Lung (tissue), 12 donors: ENCODE measurements around the gene ADGRB2. TPM values are rescaled to one million over a fixed set of nuclear protein-coding genes. Genes with fewer than 3 reads are reported as not detected.

Experiments used
- ATAC-seq: fragments of 200-7000 bp; cut with Tn5 transposase; one replicate; pipeline ENCODE4 v1.9.1; 2020; ENCODE audit warnings: moderate number of reproducible peaks; ENCODE audit not compliant: insufficient read depth, low FRiP score
- DNase-seq, 3 donors: peaks; one replicate each; pipeline ENCODE4 v3.0.0-alpha.2; 2013 to 2017
- H3K27ac ChIP-seq, 2 donors: one replicate each; pipeline ENCODE4 v1.5.1; 2013; ENCODE audit warnings: mild to moderate bottlenecking in 2 of 2, moderate library complexity in 2 of 2, control low read depth in 1 of 2, inconsistent platforms in 1 of 2, low read depth in 1 of 2, low read length in 1 of 2
- H3K27me3 ChIP-seq, 3 donors: one replicate each; pipeline ENCODE4 v1.5.1; 2013; ENCODE audit warnings: low read length in 2 of 3; ENCODE audit not compliant: control insufficient read depth in 3 of 3, insufficient read depth in 3 of 3
- H3K36me3 ChIP-seq, 4 donors: one replicate each; pipeline ENCODE4 v1.5.1; 2013; ENCODE audit warnings: low read length in 4 of 4, mild to moderate bottlenecking in 1 of 4, moderate library complexity in 1 of 4; ENCODE audit not compliant: control insufficient read depth in 4 of 4, insufficient read depth in 4 of 4
- H3K4me1 ChIP-seq, 5 donors: one replicate each; pipeline ENCODE4 v1.5.1; 2013; ENCODE audit warnings: low read length in 5 of 5, mild to moderate bottlenecking in 2 of 5, moderate library complexity in 1 of 5; ENCODE audit not compliant: control insufficient read depth in 5 of 5, insufficient read depth in 5 of 5
- H3K4me3 ChIP-seq: one replicate; pipeline ENCODE4 v1.5.1; 2013; ENCODE audit warnings: mild to moderate bottlenecking, control low read depth, moderate library complexity
- H3K9ac ChIP-seq, 2 donors: one replicate each; pipeline ENCODE4 v1.5.1; 2013; ENCODE audit warnings: low read length in 2 of 2, control low read depth in 1 of 2; ENCODE audit not compliant: insufficient read depth in 1 of 2
- H3K9me3 ChIP-seq, 4 donors: one replicate each; pipeline ENCODE4 v1.5.1; 2013; ENCODE audit warnings: low read length in 3 of 4, mild to moderate bottlenecking in 1 of 4, moderate library complexity in 1 of 4; ENCODE audit not compliant: control insufficient read depth in 4 of 4, insufficient read depth in 3 of 4
- CTCF ChIP-seq: IDR thresholded peaks from 2 replicates; pipeline ENCODE4 v1.5.1; 2012; ENCODE audit warnings: mild to moderate bottlenecking; ENCODE audit errors: control extremely low read depth, extremely low read depth
- WGBS, 2 donors: extraction: QIAGEN DNeasy Blood & Tissue Kit; methylation state at CpG; one replicate each; pipeline ENCODE4 v1.1.7; 2013; 5-methylcytosine and 5-hydroxymethylcytosine counted together
- polyA plus RNA-seq, 2 donors: library from polyadenylated mRNA; stranded (reverse); fragments of 200-250 nt; gene quantifications; one replicate each; pipeline ENCODE4 v1.2.1, GENCODE V29; 2013
- total RNA-seq, 2 donors: library from RNA; depleted of rRNA in 1 of 2; stranded (reverse); fragments of >200 nt in 1 of 2; gene quantifications; one replicate each; pipeline ENCODE4 v1.2.1, GENCODE V29; 2014 to 2021
- donor health status: control.
- donor health status: control.
- donor health status: Bipolar disorder and iron deficiency.
- donor health status: healthy.
- donor health status: DM: yes; HTN: yes; CAD: no.

The ADGRB2 gene
- total and polyA plus RNA-seq, 4 donors, result 0.44 to 7.6 (median 1.3) TPM

GRCh38 chr1:31787261-31787660, 23.1 kb upstream of the ADGRB2 start:
- Histone ChIP-seq H3K36me3 (no peaks in the 10 kb centered on the region), H3K4me3 (no peak overlapping the region), H3K9ac (no peak overlapping the region), H3K27ac (no peak overlapping the region), H3K4me1 (peaks cover 0 to 21% (median 4%) of the 10 kb centered on the region in 5 donors), H3K9me3 (no peaks in the 10 kb centered on the region), H3K27me3 (no peaks in the 10 kb centered on the region)
- 86 to 96% methylated on average over 3 of the region's 3 CpGs for WGBS, 2 donors
- ATAC-seq, result no peak
- no peak for TF ChIP-seq CTCF
- peak in 1 of 3 donors; percentile 7 for DNase-seq

- TF ChIP-seq CTCF, result no peak
- no peak overlapping the region for H3K27ac ChIP-seq
Measured at GRCh38 chr1:31786366-31787060, 22.4 kb upstream of the ADGRB2 start.

GRCh38 chr1:31785947-31786290, 21.8 kb upstream of the ADGRB2 start:
- Histone ChIP-seq H3K9me3 (no peaks in the 10 kb centered on the region), H3K9ac (no peak overlapping the region), H3K27me3 (no peaks in the 10 kb centered on the region), H3K27ac (no peak overlapping the region), H3K4me1 (peaks cover 0 to 35% (median 14%) of the 10 kb centered on the region in 5 donors), H3K36me3 (no peaks in the 10 kb centered on the region), H3K4me3 (no peak overlapping the region)
- WGBS, 2 donors, result 84 to 96% methylated on average over 3 of the region's 3 CpGs
- no peak for ATAC-seq
- TF ChIP-seq CTCF, result no peak
- DNase-seq, result no peak

More at GRCh38 chr1:31786366-31787060, 22.4 kb upstream of the ADGRB2 start:
- no peaks in the 10 kb centered on the region for H3K36me3 ChIP-seq
- H3K27me3 ChIP-seq, result no peaks in the 10 kb centered on the region
- DNase-seq (peak in 1 of 3 donors; percentile 9), ATAC-seq (no peak)
- H3K9ac ChIP-seq, result no peak overlapping the region
- WGBS, 2 donors, result 91 to 94% methylated on average over 16 of the region's 16 CpGs
- no peaks in the 10 kb centered on the region for H3K9me3 ChIP-seq
- H3K4me3 ChIP-seq, result no peak overlapping the region
- H3K4me1 ChIP-seq, result peaks cover 0 to 29% (median 8%) of the 10 kb centered on the region in 5 donors
